Measurements from ENCODE around the gene POU6F2.

GRCh38 chr7:39210362-39210761, 232.7 kb downstream of the POU6F2 start:
- TF ChIP-seq EZH2phosphoT487 (IDR thresholded peaks at IDR 0.05; ENCODE audit: insufficient read depth, low read depth): no peak
- TF ChIP-seq EZH2 (IDR thresholded peaks at IDR 0.05; ENCODE audit: insufficient read depth, poor library complexity, severe bottlenecking): no peak
